ENCODE measurements around the gene ZNFX1. TPM values are rescaled to one million over a fixed set of nuclear protein-coding genes. Genes with fewer than 3 reads are reported as not detected.

ZNFX1 gene
- polyA plus RNA-seq, 1 donor from 2014 or later, result 5.4 TPM

GRCh38 chr20:49310705-49311104, 32.8 kb upstream of the ZNFX1 start:
- Histone ChIP-seq H3K79me2 (replicated peaks; ENCODE audit: insufficient read depth, low read length) (no peaks in the 10 kb centered on the region), H3K27me3 (ENCODE audit: insufficient read depth, low read depth, low read length) (peaks cover 2% of the 10 kb centered on the region), H2AFZ (ENCODE audit: low read depth, low read length) (no peak overlapping the region), H3K27ac (ENCODE audit: low read length) (no peak overlapping the region), H3K9ac (ENCODE audit: low read length) (no peak overlapping the region), H4K20me1 (ENCODE audit: insufficient read depth) (no peaks in the 10 kb centered on the region), H3K9me3 (ENCODE audit: low read length) (no peaks in the 10 kb centered on the region), H3K4me2 (ENCODE audit: low read length) (no peak overlapping the region), H3K4me3 (ENCODE audit: low read length) (no peak overlapping the region), H3K9me2 (ENCODE audit: insufficient read depth, low read length) (no peaks in the 10 kb centered on the region), H3F3A (ENCODE audit: insufficient read depth, low read length, poor library complexity, severe bottlenecking) (no peaks in the 10 kb centered on the region), H3K36me3 (ENCODE audit: insufficient read depth, low read length) (no peaks in the 10 kb centered on the region)
- TF ChIP-seq POLR2AphosphoS5 (IDR thresholded peaks at IDR 0.05), result no peak
- TF ChIP-seq, protein P1, sequence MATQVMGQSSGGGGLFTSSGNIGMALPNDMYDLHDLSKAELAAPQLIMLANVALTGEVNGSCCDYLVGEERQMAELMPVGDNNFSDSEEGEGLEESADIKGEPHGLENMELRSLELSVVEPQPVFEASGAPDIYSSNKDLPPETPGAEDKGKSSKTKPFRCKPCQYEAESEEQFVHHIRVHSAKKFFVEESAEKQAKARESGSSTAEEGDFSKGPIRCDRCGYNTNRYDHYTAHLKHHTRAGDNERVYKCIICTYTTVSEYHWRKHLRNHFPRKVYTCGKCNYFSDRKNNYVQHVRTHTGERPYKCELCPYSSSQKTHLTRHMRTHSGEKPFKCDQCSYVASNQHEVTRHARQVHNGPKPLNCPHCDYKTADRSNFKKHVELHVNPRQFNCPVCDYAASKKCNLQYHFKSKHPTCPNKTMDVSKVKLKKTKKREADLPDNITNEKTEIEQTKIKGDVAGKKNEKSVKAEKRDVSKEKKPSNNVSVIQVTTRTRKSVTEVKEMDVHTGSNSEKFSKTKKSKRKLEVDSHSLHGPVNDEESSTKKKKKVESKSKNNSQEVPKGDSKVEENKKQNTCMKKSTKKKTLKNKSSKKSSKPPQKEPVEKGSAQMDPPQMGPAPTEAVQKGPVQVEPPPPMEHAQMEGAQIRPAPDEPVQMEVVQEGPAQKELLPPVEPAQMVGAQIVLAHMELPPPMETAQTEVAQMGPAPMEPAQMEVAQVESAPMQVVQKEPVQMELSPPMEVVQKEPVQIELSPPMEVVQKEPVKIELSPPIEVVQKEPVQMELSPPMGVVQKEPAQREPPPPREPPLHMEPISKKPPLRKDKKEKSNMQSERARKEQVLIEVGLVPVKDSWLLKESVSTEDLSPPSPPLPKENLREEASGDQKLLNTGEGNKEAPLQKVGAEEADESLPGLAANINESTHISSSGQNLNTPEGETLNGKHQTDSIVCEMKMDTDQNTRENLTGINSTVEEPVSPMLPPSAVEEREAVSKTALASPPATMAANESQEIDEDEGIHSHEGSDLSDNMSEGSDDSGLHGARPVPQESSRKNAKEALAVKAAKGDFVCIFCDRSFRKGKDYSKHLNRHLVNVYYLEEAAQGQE (IDR thresholded peaks at IDR 0.05; ENCODE audit: borderline replicate concordance), result no peak
- no peak for TF ChIP-seq EP300 (conservative IDR thresholded peaks at IDR 0.05; ENCODE audit: poor library complexity, severe bottlenecking)
- TF ChIP-seq CTCF (IDR thresholded peaks at IDR 0.05; ENCODE audit: poor library complexity, severe bottlenecking), result no peak
- no peak for TF ChIP-seq RAD21 (conservative IDR thresholded peaks at IDR 0.05)
- TF ChIP-seq SMC3 (conservative IDR thresholded peaks at IDR 0.05; ENCODE audit: poor library complexity), result no peak
- TF ChIP-seq EZH2 (IDR thresholded peaks at IDR 0.05; ENCODE audit: borderline replicate concordance, insufficient read depth, low read length, poor library complexity, severe bottlenecking), result no peak
- no peak for TF ChIP-seq MXI1 (conservative IDR thresholded peaks at IDR 0.05; ENCODE audit: poor library complexity, severe bottlenecking)
- TF ChIP-seq TAF1 (IDR thresholded peaks at IDR 0.05; ENCODE audit: low read depth), result no peak

- TF ChIP-seq EZH2 (IDR thresholded peaks at IDR 0.05; ENCODE audit: borderline replicate concordance, insufficient read depth, low read length, poor library complexity, severe bottlenecking) (no peak), RAD21 (conservative IDR thresholded peaks at IDR 0.05) (no peak), POLR2AphosphoS5 (IDR thresholded peaks at IDR 0.05) (no peak), MXI1 (conservative IDR thresholded peaks at IDR 0.05; ENCODE audit: poor library complexity, severe bottlenecking) (no peak), CTCF (IDR thresholded peaks at IDR 0.05; ENCODE audit: poor library complexity, severe bottlenecking) (no peak), TAF1 (IDR thresholded peaks at IDR 0.05; ENCODE audit: low read depth) (no peak), EP300 (conservative IDR thresholded peaks at IDR 0.05; ENCODE audit: poor library complexity, severe bottlenecking) (no peak), SMC3 (conservative IDR thresholded peaks at IDR 0.05; ENCODE audit: poor library complexity) (no peak)
- TF ChIP-seq, protein P1 (IDR thresholded peaks at IDR 0.05; ENCODE audit: borderline replicate concordance), result no peak
- H3F3A ChIP-seq (ENCODE audit: insufficient read depth, low read length, poor library complexity, severe bottlenecking), result no peaks in the 10 kb centered on the region
- H3K9me3 ChIP-seq (ENCODE audit: low read length), result no peaks in the 10 kb centered on the region
- no peaks in the 10 kb centered on the region for H3K79me2 ChIP-seq (replicated peaks; ENCODE audit: insufficient read depth, low read length)
- no peak overlapping the region for H3K9ac ChIP-seq (ENCODE audit: low read length)
- no peaks in the 10 kb centered on the region for H3K9me2 ChIP-seq (ENCODE audit: insufficient read depth, low read length)
- no peaks in the 10 kb centered on the region for H4K20me1 ChIP-seq (ENCODE audit: insufficient read depth)
- H3K4me3 ChIP-seq (ENCODE audit: low read length), result no peak overlapping the region
- H3K4me2 ChIP-seq (ENCODE audit: low read length), result no peak overlapping the region
- no peaks in the 10 kb centered on the region for H3K36me3 ChIP-seq (ENCODE audit: insufficient read depth, low read length)
- H3K27me3 ChIP-seq (ENCODE audit: insufficient read depth, low read depth, low read length), result no peaks in the 10 kb centered on the region
- H3K27ac ChIP-seq (ENCODE audit: low read length), result no peak overlapping the region
- no peak overlapping the region for H2AFZ ChIP-seq (ENCODE audit: low read depth, low read length)
Observed at GRCh38 chr20:49308875-49309274, 31.0 kb upstream of the ZNFX1 start.

Data from neural cell (in vitro differentiated cells).